HCT116 (cell line): ENCODE results near the gene ELF5. TPM values are rescaled to one million over a fixed set of nuclear protein-coding genes. Genes with fewer than 3 reads are reported as not detected.

Experiments
- ATAC-seq: fragments of 200-7000 bp; cut with Tn5 transposase; 2 replicates; pipeline ENCODE4 v1.9.1; 2020; ENCODE audit warnings: mild to moderate bottlenecking, moderate library complexity
- BruUV-seq: library from RNA; stranded (reverse); fragments of 400-500 nt; replicated peaks from 2 replicates; lab custom pipeline; 2021; lab: Mats Ljungman, UMichigan
- CTCF ChIA-PET: fragments of 300-600 bp; sonication (Branson Sonifier 250); formaldehyde crosslinking; loops from one replicate; lab custom pipeline; 2021; ENCODE audit warnings: antibody characterized with exemption; lab: Charles Lee
- POLR2A ChIA-PET: fragments of 300-600, 350-600 bp; sonication (Branson Sonifier 250); formaldehyde crosslinking; loops from one replicate; lab custom pipeline; 2021; ENCODE audit warnings: antibody characterized with exemption; lab: Charles Lee
- RAD21 ChIA-PET, 2 experiments: fragments of 300-600 bp; sonication (Branson Sonifier 250); formaldehyde crosslinking; loops; one replicate each; lab custom pipeline; 2023; ENCODE audit warnings: low total read pairs in 2 of 2; ENCODE audit not compliant: uncharacterized antibody in 2 of 2, unreplicated experiment in 2 of 2, low non-redundant PET in 1 of 2; lab: Charles Lee
- DNase-seq: peaks from one replicate; pipeline ENCODE4 v3.0.0-alpha.2; 2010; ENCODE audit warnings: low read depth, low spot score
- H2AFZ ChIP-seq: fragments of 200-600 bp; shearing (Covaris generic), sonication (generic); 2 replicates; pipeline ENCODE4 v1.6.1; 2017; ENCODE audit warnings: low read depth, mixed run types, mixed read lengths, antibody characterized with exemption, low read length; ENCODE audit not compliant: poor library complexity, severe bottlenecking
- H3K27ac ChIP-seq: 2 replicates; pipeline ENCODE4 v1.5.1; 2012; ENCODE audit warnings: low read depth, low read length
- H3K27me3 ChIP-seq: fragments of 200-600 bp; sonication (generic); 2 replicates; pipeline ENCODE4 v1.6.1; 2016; ENCODE audit warnings: mixed run types, low read length, mixed read lengths; ENCODE audit not compliant: insufficient read depth
- H3K36me3 ChIP-seq, 2 experiments: fragments of 200-500 bp in 1 of 2; fragments of 200-600 bp in 1 of 2; sonication (Bioruptor generic) in 1 of 2; sonication (generic) in 1 of 2; 2 replicates each; pipeline versions ENCODE4 v1.5.1 to v1.6.1; 2014 to 2016; ENCODE audit warnings: low read length in 2 of 2, inconsistent platforms in 1 of 2, mixed read lengths in 1 of 2, mixed run types in 1 of 2; ENCODE audit not compliant: insufficient read depth in 2 of 2, control insufficient read depth in 1 of 2
- H3K4me1 ChIP-seq, 2 experiments: fragments of 200-600 bp in 1 of 2; sonication (generic) in 1 of 2; 2 replicates each; pipeline versions ENCODE4 v1.5.1 to v1.6.1; 2012 to 2017; ENCODE audit warnings: low read length in 2 of 2, inconsistent platforms in 1 of 2, mild to moderate bottlenecking in 1 of 2, mixed read lengths in 1 of 2, mixed run types in 1 of 2, moderate library complexity in 1 of 2; ENCODE audit not compliant: insufficient read depth in 2 of 2, control insufficient read depth in 1 of 2
- H3K4me2 ChIP-seq: fragments of 200-600 bp; sonication (generic); 2 replicates; pipeline ENCODE4 v1.6.1; 2017; ENCODE audit warnings: mixed run types, low read length, mixed read lengths
- H3K4me3 ChIP-seq, 2 experiments: fragments of 200-600 bp in 1 of 2; sonication (generic) in 1 of 2; replicated peaks in 1 of 2; 2 replicates each; pipeline ENCODE4 v1.5.1; 2011 to 2016; ENCODE audit warnings: low read length in 2 of 2, control low read depth in 1 of 2, low read depth in 1 of 2, mild to moderate bottlenecking in 1 of 2, mixed read lengths in 1 of 2, mixed run types in 1 of 2
- H3K79me2 ChIP-seq: fragments of 200-600 bp; sonication (generic); 2 replicates; pipeline ENCODE4 v1.6.1; 2017; ENCODE audit warnings: mild to moderate bottlenecking, mixed run types, low read length, moderate library complexity, mixed read lengths; ENCODE audit not compliant: insufficient read depth
- H3K9ac ChIP-seq: fragments of 200-600 bp; sonication (generic); 2 replicates; pipeline ENCODE4 v1.6.1; 2016; ENCODE audit warnings: low read length, mixed read lengths
- H3K9me2 ChIP-seq: fragments of 200-600 bp; sonication (generic), shearing (Covaris generic); 2 replicates; pipeline ENCODE4 v1.6.1; 2017; ENCODE audit warnings: mixed run types, mild to moderate bottlenecking, moderate library complexity; ENCODE audit not compliant: insufficient read depth
- H3K9me3 ChIP-seq, 2 experiments: fragments of 200-500 bp in 1 of 2; fragments of 200-600 bp in 1 of 2; sonication (Bioruptor generic) in 1 of 2; sonication (generic) in 1 of 2; 2 replicates each; pipeline ENCODE4 v1.6.1; 2014 to 2017; ENCODE audit warnings: low read length in 2 of 2, mixed read lengths in 2 of 2, inconsistent platforms in 1 of 2, low read depth in 1 of 2, mild to moderate bottlenecking in 1 of 2, mixed run types in 1 of 2, moderate library complexity in 1 of 2; ENCODE audit not compliant: control insufficient read depth in 1 of 2, insufficient read depth in 1 of 2
- H4K20me1 ChIP-seq: fragments of 200-600 bp; sonication (generic), shearing (Covaris generic); 2 replicates; pipeline ENCODE4 v1.6.1; 2017; ENCODE audit warnings: mixed run types, mild to moderate bottlenecking, moderate library complexity; ENCODE audit not compliant: insufficient read depth
- CBX3 ChIP-seq: IDR thresholded peaks from 2 replicates; pipeline ENCODE4 v1.6.1; 2012; ENCODE audit warnings: low read depth
- CTCF ChIP-seq, 3 experiments: fragments of 200-600 bp in 1 of 3; sonication (generic) in 1 of 3; IDR thresholded peaks in 2 of 3; conservative IDR thresholded peaks in 1 of 3; 2 replicates each; pipeline ENCODE4 v1.5.1; 2012 to 2017; ENCODE audit warnings: low read depth in 2 of 3, low read length in 2 of 3, antibody characterized with exemption in 1 of 3, borderline replicate concordance in 1 of 3, control low read depth in 1 of 3, mild to moderate bottlenecking in 1 of 3, mixed read lengths in 1 of 3, mixed run types in 1 of 3, moderate library complexity in 1 of 3; ENCODE audit not compliant: insufficient read depth in 1 of 3
- ELF1 ChIP-seq: IDR thresholded peaks from 2 replicates; pipeline ENCODE4 v1.6.1; 2012; ENCODE audit warnings: low read depth, borderline replicate concordance
- EZH2phosphoT487 ChIP-seq: fragments of 200-600 bp; IDR thresholded peaks from 2 replicates; pipeline ENCODE4 v1.6.1; 2018; ENCODE audit warnings: antibody characterized with exemption, borderline replicate concordance
- JUND ChIP-seq: IDR thresholded peaks from 2 replicates; pipeline ENCODE4 v1.6.1; 2012
- RAD21 ChIP-seq: IDR thresholded peaks from 2 replicates; pipeline ENCODE4 v1.6.1; 2012; ENCODE audit warnings: low read depth, mild to moderate bottlenecking
- SIN3A ChIP-seq: IDR thresholded peaks from 2 replicates; pipeline ENCODE4 v1.6.1; 2012; ENCODE audit warnings: low read depth
- SP1 ChIP-seq: IDR thresholded peaks from 2 replicates; pipeline ENCODE4 v1.6.1; 2012; ENCODE audit warnings: low read depth
- SRF ChIP-seq: IDR thresholded peaks from 2 replicates; pipeline ENCODE4 v1.6.1; 2012; ENCODE audit warnings: low read depth
- TCF7L2 ChIP-seq: IDR thresholded peaks from 2 replicates; pipeline ENCODE4 v1.7.0; 2011; ENCODE audit warnings: borderline replicate concordance, inconsistent platforms; ENCODE audit not compliant: insufficient read depth, insufficient read length; ENCODE audit errors: extremely low read depth
- YY1 ChIP-seq: IDR thresholded peaks from 2 replicates; pipeline ENCODE4 v1.6.1; 2011; ENCODE audit warnings: low read length, low read depth, moderate library complexity, mild to moderate bottlenecking; ENCODE audit not compliant: insufficient replicate concordance; ENCODE audit errors: extremely low read depth
- ZBTB33 ChIP-seq: IDR thresholded peaks from 2 replicates; pipeline ENCODE4 v1.6.1; 2011; ENCODE audit warnings: mild to moderate bottlenecking, low read length, moderate library complexity; ENCODE audit not compliant: insufficient replicate concordance; ENCODE audit errors: extremely low read depth
- intact Hi-C: fragments of 100-400 bp; cut with micrococcal nuclease; formaldehyde crosslinking; loops from 2 replicates; pipeline ENCODE4 v1.10.0; 2022
- total RNA-seq: library from RNA; stranded (reverse); gene quantifications from one replicate; pipeline ENCODE4 v1.2.1, GENCODE V29; 2021; ENCODE audit not compliant: unreplicated experiment

The ELF5 gene
- total RNA-seq, 1 experiment from 2014 or later = 0.32 TPM

- no peak for DNase-seq
- no TSS peak for BruUV-seq
- ChIA-PET POLR2A (no interaction called here), CTCF (no interaction called here), RAD21 (no interaction called here)
- Histone ChIP-seq H3K4me2 (no peak overlapping the region), H3K27ac (no peak overlapping the region), H3K27me3 (no peaks in the 10 kb centered on the region), H3K9ac (no peak overlapping the region), H4K20me1 (no peaks in the 10 kb centered on the region), H3K4me1 (peaks cover 19 to 22% of the 10 kb centered on the region in 2 experiments), H3K36me3 (no peaks in the 10 kb centered on the region), H3K79me2 (no peaks in the 10 kb centered on the region), H2AFZ (no peak overlapping the region), H3K9me3 (no peaks in the 10 kb centered on the region), H3K9me2 (no peaks in the 10 kb centered on the region), H3K4me3 (no peak overlapping the region)
- no peak for ATAC-seq
- no peak for TF ChIP-seq SP1
- no peak for TF ChIP-seq SRF
- TF ChIP-seq YY1 = no peak
- TF ChIP-seq CBX3 = no peak
- no peak for TF ChIP-seq ELF1
- TF ChIP-seq JUND = no peak
- TF ChIP-seq TCF7L2 = no peak
- intact Hi-C loops = no loop called here
Observed at GRCh38 chr11:34505874-34506273, 7.7 kb downstream of the ELF5 start.

GRCh38 chr11:34502949-34503348 is 10.6 kb downstream of the ELF5 start:
- peaks cover 23 to 43% of the 10 kb centered on the region in 2 experiments for H3K4me1 ChIP-seq
- intact Hi-C loops = no loop called here
- TF ChIP-seq EZH2phosphoT487 (no peak), YY1 (no peak), SIN3A (no peak), ZBTB33 (no peak), CBX3 (no peak), RAD21 (peak; percentile 27; the same call in 1 of the 2 replicates), CTCF (IDR thresholded peaks at IDR 0.05 in 2 of 3, conservative IDR thresholded peaks at IDR 0.05 in 1 of 3; ENCODE audit: borderline replicate concordance in 1 of 3, insufficient read depth in 1 of 3, low read depth in 2 of 3, low read length in 2 of 3) (peak in 2 of 3 experiments; percentile 12 to 21; a peak in 2 of 6 replicates)
- ATAC-seq (no peak), DNase-seq (no peak)
- CTCF ChIA-PET = interaction anchor here (1.3 to 2.2 kb wide), 3 partner anchors 10 to 63 kb away, joined by 4 to 5 read pairs (median 5); partner anchors contain the start of gene ELF5
- no TSS peak for BruUV-seq
- no peaks in the 10 kb centered on the region for H4K20me1 ChIP-seq
- no peak overlapping the region for H3K27ac ChIP-seq
- H3K36me3 ChIP-seq = no peaks in the 10 kb centered on the region
- no peaks in the 10 kb centered on the region for H3K9me2 ChIP-seq
- H3K9me3 ChIP-seq = no peaks in the 10 kb centered on the region
- no peaks in the 10 kb centered on the region for H3K79me2 ChIP-seq
- no peaks in the 10 kb centered on the region for H3K27me3 ChIP-seq
- POLR2A ChIA-PET = no interaction called here
- RAD21 ChIA-PET = no interaction called here
- no peak overlapping the region for H3K9ac ChIP-seq
- H3K4me3 ChIP-seq = no peak overlapping the region
- H2AFZ ChIP-seq = no peak overlapping the region
- H3K4me2 ChIP-seq = no peak overlapping the region
